ENCODE results near the gene PLEKHH1.

DNA sequence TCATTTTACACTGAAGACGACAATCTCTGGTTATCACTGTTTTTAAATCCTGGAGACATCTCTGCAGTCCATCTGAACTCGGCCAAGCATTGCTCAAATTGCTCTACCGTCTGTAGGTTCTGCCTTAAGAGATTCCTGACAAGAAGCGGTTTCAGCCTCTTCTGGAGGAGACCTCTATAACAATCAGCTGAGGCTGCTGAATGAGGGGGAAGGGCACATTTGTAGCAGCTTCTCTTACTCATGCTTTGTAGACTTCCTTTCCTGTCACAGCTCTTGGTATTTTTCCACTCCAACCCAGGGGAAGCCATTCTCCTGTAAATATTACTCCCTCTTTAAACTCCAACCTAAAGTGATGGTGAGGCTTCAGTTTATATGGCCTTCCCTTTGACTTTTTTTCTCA lies 89.6 kb downstream of the PLEKHH1 start:
- TF ChIP-seq, protein P1, sequence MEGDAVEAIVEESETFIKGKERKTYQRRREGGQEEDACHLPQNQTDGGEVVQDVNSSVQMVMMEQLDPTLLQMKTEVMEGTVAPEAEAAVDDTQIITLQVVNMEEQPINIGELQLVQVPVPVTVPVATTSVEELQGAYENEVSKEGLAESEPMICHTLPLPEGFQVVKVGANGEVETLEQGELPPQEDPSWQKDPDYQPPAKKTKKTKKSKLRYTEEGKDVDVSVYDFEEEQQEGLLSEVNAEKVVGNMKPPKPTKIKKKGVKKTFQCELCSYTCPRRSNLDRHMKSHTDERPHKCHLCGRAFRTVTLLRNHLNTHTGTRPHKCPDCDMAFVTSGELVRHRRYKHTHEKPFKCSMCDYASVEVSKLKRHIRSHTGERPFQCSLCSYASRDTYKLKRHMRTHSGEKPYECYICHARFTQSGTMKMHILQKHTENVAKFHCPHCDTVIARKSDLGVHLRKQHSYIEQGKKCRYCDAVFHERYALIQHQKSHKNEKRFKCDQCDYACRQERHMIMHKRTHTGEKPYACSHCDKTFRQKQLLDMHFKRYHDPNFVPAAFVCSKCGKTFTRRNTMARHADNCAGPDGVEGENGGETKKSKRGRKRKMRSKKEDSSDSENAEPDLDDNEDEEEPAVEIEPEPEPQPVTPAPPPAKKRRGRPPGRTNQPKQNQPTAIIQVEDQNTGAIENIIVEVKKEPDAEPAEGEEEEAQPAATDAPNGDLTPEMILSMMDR (conservative IDR thresholded peaks at IDR 0.05 in 1 of 2, IDR thresholded peaks at IDR 0.05 in 1 of 2; ENCODE audit: extremely low read depth in 1 of 2, insufficient read depth in 1 of 2, low read depth in 1 of 2, low read length in 2 of 2), result no peak
- no peak for TF ChIP-seq EZH2 (IDR thresholded peaks at IDR 0.05; ENCODE audit: borderline replicate concordance, low read length)

Data from mammary epithelial cell (primary cell).